Gastroesophageal sphincter (tissue), 4 donors: ENCODE measurements around the gene ZNF814. TPM values are rescaled to one million over a fixed set of nuclear protein-coding genes. Genes with fewer than 3 reads are reported as not detected.

Experiments
- ATAC-seq: fragments of 150-250 bp; one replicate; pipeline ENCODE4 v1.9.1; 2016; ENCODE audit warnings: mild to moderate bottlenecking, moderate library complexity
- H3K27ac ChIP-seq, 4 donors: fragments of 200-600 bp; sonication (generic) in 3 of 4; 1 replicate in 3 of 4; 2 replicates in 1 of 4; pipeline ENCODE4 v1.5.1; 2016 to 2019
- H3K27me3 ChIP-seq: fragments of 200-600 bp; sonication (generic); one replicate; pipeline ENCODE4 v1.5.1; 2019
- H3K36me3 ChIP-seq, 2 donors: fragments of 200-600 bp; sonication (generic); one replicate each; pipeline ENCODE4 v1.5.1; 2019; ENCODE audit warnings: control low read depth in 1 of 2
- H3K4me1 ChIP-seq, 3 donors: fragments of 200-600 bp; sonication (generic); 1 replicate in 2 of 3; 2 replicates in 1 of 3; pipeline ENCODE4 v1.5.1; 2016 to 2019; ENCODE audit warnings: control low read depth in 2 of 3
- H3K4me3 ChIP-seq, 2 donors: fragments of 200-600 bp; sonication (generic); one replicate each; pipeline ENCODE4 v1.5.1; 2019; ENCODE audit warnings: mild to moderate bottlenecking in 1 of 2, moderate library complexity in 1 of 2
- H3K9me3 ChIP-seq, 3 donors: fragments of 200-600 bp; sonication (generic); one replicate each; pipeline ENCODE4 v1.5.1; 2017 to 2019; ENCODE audit warnings: control low read depth in 2 of 3
- CTCF ChIP-seq, 4 experiments: fragments of 200-600 bp in 2 of 4; fragments of 450-650 bp in 2 of 4; sonication (generic) in 1 of 4; IDR thresholded peaks; one replicate each; pipeline ENCODE4 v1.5.1; 2017 to 2019; ENCODE audit warnings: antibody characterized with exemption in 4 of 4, mild to moderate bottlenecking in 2 of 4, moderate library complexity in 2 of 4
- EP300 ChIP-seq: sonication (generic); formaldehyde crosslinking; IDR thresholded peaks from one replicate; pipeline ENCODE4 v1.6.1; 2017; ENCODE audit warnings: antibody characterized with exemption, mild to moderate bottlenecking
- POLR2A ChIP-seq, 2 donors: fragments of 450-650 bp; IDR thresholded peaks; one replicate each; pipeline ENCODE4 v1.6.1; 2017; ENCODE audit warnings: antibody characterized with exemption in 2 of 2, mild to moderate bottlenecking in 2 of 2, moderate library complexity in 1 of 2
- POLR2AphosphoS5 ChIP-seq: sonication (generic); formaldehyde crosslinking; IDR thresholded peaks from one replicate; pipeline ENCODE4 v1.6.1; 2017; ENCODE audit warnings: antibody characterized with exemption
- WGBS, 2 donors: methylation state at CpG; one replicate each; pipeline ENCODE4 v1.1.5; 2018; ENCODE audit warnings: low coverage in 1 of 2; 5-methylcytosine and 5-hydroxymethylcytosine counted together
- total RNA-seq, 4 donors: library from RNA; depleted of rRNA; stranded (reverse); fragments of >200 nt; gene quantifications; one replicate each; pipeline ENCODE4 v1.1.0, GENCODE V29; 2016

The ZNF814 gene
- total RNA-seq, 4 donors from 2014 or later, result 4.9 to 13.5 (median 9.6) TPM

- peaks cover 0 to 26% (median 6%) of the 10 kb centered on the region in 3 donors for H3K4me1 ChIP-seq
- H3K27ac ChIP-seq, result peak overlapping the region in 2 of 4 donors; percentile 81 to 84
- no peaks in the 10 kb centered on the region for H3K27me3 ChIP-seq
- TF ChIP-seq POLR2A (IDR thresholded peaks at IDR 0.05) (no peak), CTCF (IDR thresholded peaks at IDR 0.05) (no peak), POLR2AphosphoS5 (no peak), EP300 (no peak)
- peak overlapping the region in 1 of 2 donors; percentile 68 for H3K4me3 ChIP-seq
- peaks cover 0 to 11% of the 10 kb centered on the region in 2 donors for H3K36me3 ChIP-seq
- ATAC-seq, result no peak
- WGBS, 2 donors, result 62 to 71% methylated on average over 4 to 6 of the region's 6 CpGs
- no peaks in the 10 kb centered on the region for H3K9me3 ChIP-seq
Observed at GRCh38 chr19:57820599-57820998, 68.2 kb downstream of the ZNF814 start.

GRCh38 chr19:57819475-57820148, 69.2 kb downstream of the ZNF814 start:
- TF ChIP-seq POLR2A (IDR thresholded peaks at IDR 0.05), result peak; percentile 20 to 23
- TF ChIP-seq EP300, result no peak
- TF ChIP-seq CTCF (IDR thresholded peaks at IDR 0.05), result peak in 1 of 4 experiments; percentile 21
- TF ChIP-seq POLR2AphosphoS5, result peak; percentile 56
- peaks cover 0 to 11% of the 10 kb centered on the region in 2 donors for H3K36me3 ChIP-seq
- no peaks in the 10 kb centered on the region for H3K9me3 ChIP-seq
- peak overlapping the region; percentile 11 to 84 (median 82) for H3K27ac ChIP-seq
- H3K4me1 ChIP-seq, result peaks cover 0 to 34% (median 6%) of the 10 kb centered on the region in 3 donors
- no peaks in the 10 kb centered on the region for H3K27me3 ChIP-seq
- H3K4me3 ChIP-seq, result peak overlapping the region; percentile 64 to 68
- WGBS, 2 donors, result 0% methylated on average over 2 to 3 of the region's 44 CpGs
- ATAC-seq, result peak; percentile 85

- Histone ChIP-seq H3K27me3 (no peaks in the 10 kb centered on the region), H3K4me1 (peaks cover 0 to 43% (median 13%) of the 10 kb centered on the region in 3 donors), H3K36me3 (no peaks in the 10 kb centered on the region), H3K4me3 (no peak overlapping the region), H3K27ac (no peak overlapping the region), H3K9me3 (no peaks in the 10 kb centered on the region)
- TF ChIP-seq CTCF (IDR thresholded peaks at IDR 0.05) (no peak), POLR2AphosphoS5 (no peak), EP300 (no peak), POLR2A (IDR thresholded peaks at IDR 0.05) (no peak)
- no peak for ATAC-seq
- 85% methylated on average over 7 of the region's 7 CpGs; no CpG with 5 or more reads in 1 of the 2 donors for WGBS, 2 donors
Observed at GRCh38 chr19:57818378-57818777, 70.5 kb downstream of the ZNF814 start.

GRCh38 chr19:57817976-57818375, 70.9 kb downstream of the ZNF814 start:
- no peaks in the 10 kb centered on the region for H3K9me3 ChIP-seq
- no peak for ATAC-seq
- H3K4me3 ChIP-seq, result no peak overlapping the region
- H3K27ac ChIP-seq, result no peak overlapping the region
- WGBS, 2 donors, result 95 to 96% methylated on average over 8 to 14 of the region's 14 CpGs
- TF ChIP-seq EP300, result no peak
- TF ChIP-seq POLR2A (IDR thresholded peaks at IDR 0.05), result no peak
- TF ChIP-seq CTCF (IDR thresholded peaks at IDR 0.05), result no peak
- no peak for TF ChIP-seq POLR2AphosphoS5
- peaks cover 0 to 41% (median 13%) of the 10 kb centered on the region in 3 donors for H3K4me1 ChIP-seq
- peaks cover 0 to 1% of the 10 kb centered on the region in 2 donors for H3K36me3 ChIP-seq
- no peaks in the 10 kb centered on the region for H3K27me3 ChIP-seq

- H3K4me1 ChIP-seq, result peaks cover 0 to 39% (median 13%) of the 10 kb centered on the region in 3 donors
- peaks cover 0 to 14% of the 10 kb centered on the region in 2 donors for H3K36me3 ChIP-seq
- no peaks in the 10 kb centered on the region for H3K9me3 ChIP-seq
- no peak for ATAC-seq
- TF ChIP-seq POLR2AphosphoS5 (no peak), CTCF (IDR thresholded peaks at IDR 0.05) (no peak), EP300 (no peak), POLR2A (IDR thresholded peaks at IDR 0.05) (no peak)
- WGBS, 2 donors, result 91 to 94% methylated on average over 3 to 6 of the region's 7 CpGs
- no peak overlapping the region for H3K27ac ChIP-seq
- no peak overlapping the region for H3K4me3 ChIP-seq
- H3K27me3 ChIP-seq, result no peaks in the 10 kb centered on the region
Observed at GRCh38 chr19:57816652-57817051, 72.2 kb downstream of the ZNF814 start.
